ENCODE measurements around the gene IGFBP2.

Gene IGFBP2

DNA sequence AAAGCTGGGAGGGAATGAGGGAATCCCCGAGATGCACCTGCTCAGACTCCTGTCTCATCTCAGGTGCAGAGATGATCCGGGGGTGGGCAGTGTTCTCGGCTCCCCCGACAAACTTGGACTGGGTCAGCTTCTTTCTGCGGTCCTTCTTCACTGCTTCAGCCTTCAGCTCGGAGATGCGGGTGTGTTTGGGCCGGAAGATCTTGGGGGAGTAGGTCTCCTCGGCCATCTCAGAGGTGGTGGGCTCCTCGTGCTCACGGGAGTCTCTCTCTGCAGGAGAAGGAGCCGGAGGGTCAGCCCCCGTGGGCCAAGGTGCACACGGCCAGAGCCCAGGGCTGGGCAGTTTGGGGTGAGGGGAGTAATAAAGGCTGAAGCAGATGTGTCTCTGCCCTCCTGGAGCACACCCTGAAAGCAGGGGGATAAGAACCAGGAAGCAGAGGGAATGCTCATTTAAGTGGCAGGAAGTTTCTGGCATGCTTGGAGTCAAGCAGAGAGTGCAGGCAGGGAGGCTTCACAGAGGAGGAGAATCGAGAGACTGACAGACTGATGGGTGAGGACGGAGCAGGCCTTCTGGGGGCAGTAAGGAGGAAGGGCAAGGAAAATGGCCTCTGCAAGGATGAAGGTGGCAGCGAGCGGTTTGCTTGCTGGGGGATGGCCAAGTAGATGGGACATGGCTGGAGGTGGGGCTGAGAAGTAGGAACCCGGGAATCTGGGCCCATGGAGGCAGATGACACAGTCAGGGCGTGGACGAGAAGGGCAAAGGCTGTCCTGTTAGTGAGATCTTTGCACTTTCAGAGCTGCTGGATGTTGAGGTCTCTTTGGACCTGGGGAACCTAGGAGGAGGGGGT is 45.8 kb downstream of the IGFBP2 start:
- DNase-seq (ENCODE audit: insufficient read length, low spot score) (no peak), FAIRE-seq (no peak)

DNA sequence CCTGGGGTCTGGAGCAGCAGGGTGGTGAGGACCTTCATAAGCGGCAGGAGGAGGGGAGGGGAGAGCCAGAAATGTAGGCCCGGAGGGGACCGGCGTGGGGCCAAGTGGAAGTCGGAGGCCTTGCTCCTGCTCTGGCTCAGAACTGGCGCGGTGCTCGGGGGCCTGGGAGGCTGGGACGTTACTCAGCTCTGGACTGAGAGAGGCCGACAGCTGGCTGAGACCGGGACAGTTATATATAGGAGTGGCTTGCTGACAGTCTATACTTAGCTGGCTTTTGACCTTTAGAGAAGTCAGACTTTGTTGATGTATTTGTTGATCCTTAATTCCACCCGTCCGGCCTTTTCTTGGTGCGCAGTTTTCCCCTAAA is 46.4 kb downstream of the IGFBP2 start:
- FAIRE-seq: no peak
- DNase-seq (ENCODE audit: insufficient read length, low spot score): no peak

DNA sequence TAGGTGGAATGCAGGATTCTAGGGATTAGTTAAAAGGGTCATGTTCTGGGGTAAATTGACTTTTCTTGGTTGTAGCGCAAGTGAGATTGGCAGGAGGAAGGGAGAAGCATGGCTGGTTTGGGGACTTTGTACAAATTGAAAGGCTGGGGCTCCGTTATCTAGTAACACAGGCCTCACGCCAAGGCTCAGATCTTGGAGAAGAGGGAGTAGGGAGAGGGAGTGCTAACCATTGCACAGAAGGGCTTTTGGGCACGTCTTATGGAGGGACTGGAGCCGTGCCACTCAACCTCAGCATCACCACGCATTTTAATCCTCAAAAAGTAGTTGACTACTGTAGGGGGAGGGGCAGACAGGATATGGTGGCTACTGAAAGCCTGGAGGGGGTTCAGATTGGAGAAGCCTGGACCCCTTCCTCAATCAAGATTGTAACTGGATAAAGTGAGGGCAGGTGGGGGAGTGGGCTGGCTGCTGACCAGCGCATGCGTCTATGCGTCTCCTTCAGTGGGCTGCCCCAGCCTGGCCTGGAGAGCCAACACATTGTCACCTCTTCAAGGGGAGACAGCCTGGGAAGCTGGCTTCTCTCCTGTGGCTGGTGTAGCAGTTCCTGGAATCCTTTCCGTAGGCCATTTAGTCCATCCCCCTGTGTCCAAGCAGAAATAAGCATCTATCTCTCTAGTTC is 47.9 kb downstream of the IGFBP2 start:
- FAIRE-seq (no peak), DNase-seq (ENCODE audit: insufficient read length, low spot score) (no peak)

DNA sequence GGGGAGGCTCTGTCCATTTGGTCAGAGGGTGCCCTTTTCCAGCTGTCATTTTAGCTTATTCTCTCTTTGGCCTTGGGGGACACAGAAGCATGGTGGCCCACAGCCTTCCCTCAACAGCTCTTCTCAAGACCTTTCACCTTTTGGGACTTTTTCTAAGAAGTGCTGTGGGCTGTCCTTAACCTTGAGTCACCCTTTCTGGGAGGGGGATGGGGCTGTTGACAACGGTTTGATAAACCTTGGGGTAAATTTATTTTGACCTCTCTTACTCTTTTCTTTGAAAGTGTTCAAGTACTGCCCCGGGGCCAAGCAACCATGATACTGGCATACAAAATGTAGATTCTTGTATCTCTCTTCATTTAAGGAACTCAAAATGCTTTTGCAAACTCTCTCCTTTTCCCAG is 48.5 kb downstream of the IGFBP2 start:
- DNase-seq (ENCODE audit: insufficient read length, low spot score): no peak
- no peak for FAIRE-seq

DNA sequence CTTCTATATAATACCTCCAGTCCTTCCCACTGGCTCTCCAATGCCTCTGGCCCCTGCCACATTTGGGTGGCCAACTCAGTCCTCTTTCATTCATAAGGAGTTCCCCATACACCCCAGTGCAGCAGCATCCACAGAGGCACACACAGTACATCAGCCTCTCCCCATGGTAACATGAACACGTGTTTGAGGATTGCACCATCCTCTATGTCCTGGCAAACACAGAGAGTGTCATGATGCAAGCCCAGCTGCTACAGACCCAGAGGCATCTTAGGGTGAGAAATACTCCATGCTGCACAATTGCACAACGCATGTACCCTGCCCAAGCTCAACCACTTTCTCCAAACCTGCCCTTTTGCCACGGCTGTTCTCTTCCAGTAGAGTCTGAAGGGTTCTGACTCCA is 50.6 kb downstream of the IGFBP2 start:
- DNase-seq (ENCODE audit: insufficient read length, low spot score) (no peak), FAIRE-seq (peak; percentile 44)

DNA sequence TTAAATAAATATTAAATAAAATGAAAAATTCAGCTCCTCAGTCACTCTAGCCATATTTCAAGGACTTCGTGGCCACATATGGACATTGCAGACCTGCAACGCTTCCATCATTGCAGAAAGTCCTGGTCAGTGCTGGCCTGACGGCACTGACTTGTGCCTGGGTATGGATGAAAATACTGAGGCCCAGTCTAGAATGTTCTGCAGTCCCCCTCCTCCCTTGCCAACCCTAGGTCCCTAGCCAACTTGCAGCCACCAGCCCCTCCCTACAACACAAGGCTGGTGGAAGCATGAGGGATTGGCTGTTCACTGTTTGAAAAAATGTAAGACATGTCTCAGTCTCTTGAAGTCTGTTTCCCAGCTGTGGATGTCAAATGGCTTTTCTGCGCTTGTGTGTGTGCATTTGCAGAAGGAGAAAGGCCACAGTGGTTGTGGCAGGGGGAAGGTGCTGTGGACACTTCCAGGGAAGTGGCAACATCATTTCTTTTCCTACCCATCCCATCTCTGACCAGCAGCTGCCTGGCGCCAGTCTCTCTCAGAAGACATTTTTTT is 52.2 kb downstream of the IGFBP2 start:
- no peak for FAIRE-seq
- no peak for DNase-seq (ENCODE audit: insufficient read length, low spot score)

DNA sequence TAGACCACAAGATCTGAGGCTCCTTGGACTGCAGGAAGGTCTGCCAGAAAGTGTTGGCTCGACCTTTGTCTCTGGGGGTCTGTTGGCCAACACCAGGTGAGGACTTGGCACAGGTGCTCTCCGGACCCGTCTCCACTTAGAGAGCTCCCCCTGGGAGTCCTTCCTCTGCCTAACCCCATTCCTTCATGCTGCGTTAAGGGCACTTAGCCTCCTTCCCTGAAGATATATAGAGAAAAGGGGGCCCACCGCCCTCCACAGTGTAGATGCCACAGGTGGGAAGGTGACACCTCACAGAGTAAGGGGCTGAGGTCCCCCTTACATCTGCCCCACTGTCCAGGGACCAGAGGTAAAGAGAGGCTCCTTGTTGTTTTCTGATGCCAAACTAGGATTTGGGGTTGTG is 53.9 kb downstream of the IGFBP2 start:
- no peak for FAIRE-seq
- DNase-seq (ENCODE audit: insufficient read length, low spot score): no peak

DNA sequence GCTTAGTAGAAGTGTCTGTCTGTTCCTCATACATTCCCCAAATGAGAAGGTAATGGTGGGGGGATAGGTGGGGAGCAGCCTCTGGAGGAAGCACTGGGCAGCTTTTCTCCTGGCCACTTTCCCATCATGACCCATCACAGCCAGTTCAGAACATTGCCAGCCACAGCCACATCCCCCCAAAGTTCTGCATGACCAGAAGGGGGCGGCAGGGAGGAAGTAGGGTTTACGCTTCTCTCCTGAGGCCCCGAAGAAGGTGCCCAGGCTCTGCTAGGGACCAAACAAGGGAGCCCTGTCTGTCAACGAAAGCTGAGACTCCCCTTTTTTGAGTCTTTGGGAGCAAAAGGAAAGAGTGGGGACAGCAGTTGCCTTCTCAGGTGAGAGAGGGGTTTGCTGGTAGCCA is 54.4 kb downstream of the IGFBP2 start:
- DNase-seq (ENCODE audit: insufficient read length, low spot score) (no peak), FAIRE-seq (no peak)

DNA sequence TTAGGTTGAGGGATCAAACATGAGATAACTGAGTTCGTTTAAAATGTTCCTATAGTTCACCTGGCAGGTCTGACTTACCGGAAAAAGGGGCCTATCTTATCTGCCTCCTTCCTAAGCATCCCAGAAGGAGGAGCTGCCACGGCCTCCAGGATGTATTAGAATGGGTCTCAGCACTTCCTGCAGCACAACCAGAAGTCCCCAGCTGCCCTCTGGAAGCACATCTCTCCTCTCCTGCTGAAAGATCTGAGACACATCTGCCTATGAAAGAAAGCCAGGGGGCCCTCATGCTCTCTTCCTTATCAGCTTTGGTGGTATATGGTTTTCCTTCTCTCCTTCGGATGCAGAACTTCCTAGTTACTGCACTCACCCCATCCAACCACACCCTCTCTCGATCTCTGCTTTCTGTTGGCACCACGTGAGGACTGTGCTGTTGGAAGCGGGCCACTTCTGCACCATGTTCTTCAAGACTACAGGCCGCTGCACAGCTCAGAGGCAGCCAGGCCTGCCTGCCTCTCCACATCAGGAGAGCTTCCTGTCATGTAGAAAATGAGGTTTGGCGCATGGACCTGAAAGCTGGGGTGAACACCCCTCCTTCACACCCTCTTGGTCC is 55.6 kb downstream of the IGFBP2 start:
- FAIRE-seq (no peak), DNase-seq (ENCODE audit: insufficient read length, low spot score) (no peak)

DNA sequence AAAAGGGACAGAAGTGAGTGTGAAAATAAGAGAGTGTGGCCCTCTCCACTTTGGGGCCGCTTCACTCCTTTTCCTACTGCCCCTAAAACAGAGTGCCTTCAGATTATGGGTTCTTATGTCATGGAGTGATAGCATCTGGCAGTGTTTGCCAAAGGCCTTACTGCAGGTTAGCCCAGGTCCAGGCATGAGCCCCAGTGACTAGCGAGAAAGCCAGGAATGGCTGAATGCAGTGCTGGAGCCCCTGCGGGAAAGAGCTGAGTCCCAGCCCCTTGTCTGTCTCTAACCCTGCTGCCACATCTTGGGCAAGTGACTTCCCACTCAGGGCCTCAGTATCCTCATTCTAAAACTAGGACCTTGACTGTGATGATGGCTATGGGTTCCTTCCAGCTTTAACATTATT is 56.2 kb downstream of the IGFBP2 start:
- FAIRE-seq (no peak), DNase-seq (ENCODE audit: insufficient read length, low spot score) (no peak)

DNA sequence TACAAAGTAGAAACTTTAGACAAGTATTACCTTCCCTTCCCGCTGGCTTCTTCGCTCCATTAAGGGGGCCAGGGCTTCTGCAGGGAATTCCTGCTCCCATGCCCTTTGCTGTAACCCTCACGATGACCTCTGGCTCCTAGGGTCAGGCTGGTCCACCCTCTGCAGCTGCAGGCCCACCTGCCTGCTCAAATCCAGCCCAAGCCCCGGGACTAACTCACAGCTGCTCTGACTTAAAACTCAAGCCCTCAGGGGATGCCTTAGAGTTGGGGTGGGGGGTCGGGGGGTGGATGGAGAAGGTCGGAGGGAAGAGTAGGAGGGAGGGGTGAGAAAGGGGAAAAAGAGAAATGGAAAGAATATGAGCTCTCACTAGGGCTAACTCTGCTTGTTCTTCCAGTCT is 57.2 kb downstream of the IGFBP2 start:
- DNase-seq (ENCODE audit: insufficient read length, low spot score) (no peak), FAIRE-seq (no peak)

DNA sequence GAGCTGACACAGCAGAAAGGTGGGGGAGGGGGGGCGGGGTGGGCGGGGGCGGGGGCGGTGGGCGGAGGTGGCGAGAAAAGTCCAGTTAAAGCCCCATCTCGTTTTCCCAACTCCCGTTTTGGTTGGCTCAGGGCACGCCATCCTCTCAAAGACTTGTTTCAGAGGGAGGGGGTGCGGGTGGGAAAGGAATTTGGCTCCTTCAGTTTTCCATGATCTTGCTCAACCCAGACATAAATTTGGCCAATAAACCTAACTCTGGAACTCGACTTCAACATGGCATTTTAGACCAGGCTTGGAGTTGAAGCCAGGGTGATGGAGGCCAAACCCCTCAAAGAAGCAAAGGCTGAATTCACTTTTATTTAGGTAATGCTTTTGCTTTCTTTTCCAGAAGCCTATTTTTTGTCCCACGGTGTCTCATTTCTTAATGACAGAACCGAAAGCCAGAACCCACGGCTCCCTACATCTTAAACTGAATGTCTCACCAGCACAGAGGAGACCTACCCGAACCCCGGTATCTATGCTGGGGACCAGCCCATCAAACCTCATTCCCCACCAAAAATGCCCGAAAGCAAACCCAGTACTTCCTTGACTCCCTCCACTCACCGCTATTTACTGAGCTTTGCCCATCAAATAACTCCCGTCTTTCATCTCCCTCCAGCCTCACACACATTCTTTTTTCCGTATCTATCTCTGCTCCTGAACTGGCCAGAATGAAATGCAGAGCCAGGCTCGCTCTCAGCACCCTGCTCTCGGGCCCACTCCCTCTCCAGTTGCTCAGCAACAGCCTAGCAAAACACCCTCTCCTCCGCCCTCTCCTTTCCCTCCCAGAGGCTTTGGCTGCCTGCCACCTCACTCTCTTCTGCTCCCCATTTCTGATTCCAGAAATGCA is 57.9 kb downstream of the IGFBP2 start:
- FAIRE-seq (no peak), DNase-seq (ENCODE audit: insufficient read length, low spot score) (no peak)

DNA sequence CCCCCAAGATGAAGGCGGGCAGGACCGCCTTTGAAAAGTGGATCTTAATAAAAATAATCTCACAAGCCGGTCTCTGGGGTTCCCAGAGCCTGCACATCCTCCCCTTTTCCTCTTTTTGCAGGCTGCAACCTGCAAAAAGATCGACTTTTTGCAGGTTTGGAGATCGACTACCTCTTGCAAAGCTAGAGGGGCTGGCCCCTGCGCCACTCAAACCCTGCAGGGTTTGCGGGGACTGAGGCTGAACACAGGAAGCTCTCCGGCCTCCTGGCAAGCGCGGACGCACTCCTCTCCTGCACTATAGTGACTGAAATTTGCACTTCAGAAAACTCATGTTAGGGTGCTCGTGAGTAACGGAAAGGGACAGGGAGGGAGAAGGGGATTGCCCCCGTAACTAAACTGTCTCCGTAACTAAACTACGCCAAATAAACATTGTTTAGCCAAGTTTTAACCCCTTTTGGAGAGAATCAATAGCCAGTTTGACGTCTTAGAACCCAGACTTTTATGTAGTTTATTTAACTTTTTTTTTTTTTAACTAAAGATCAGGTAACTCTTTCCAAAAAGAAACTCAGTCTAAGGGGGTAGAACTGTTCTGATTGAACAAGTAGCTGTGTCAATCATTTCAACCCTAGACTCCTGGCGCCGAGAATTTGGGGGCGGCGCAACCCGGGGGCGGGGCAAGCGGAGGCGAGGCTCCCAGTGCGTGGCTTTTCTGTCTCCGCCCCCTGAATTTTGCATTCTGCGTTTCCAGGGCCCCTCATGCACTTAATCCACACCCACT is 59.6 kb downstream of the IGFBP2 start:
- FAIRE-seq (no peak), DNase-seq (ENCODE audit: insufficient read length, low spot score) (peak; percentile 83)

DNA sequence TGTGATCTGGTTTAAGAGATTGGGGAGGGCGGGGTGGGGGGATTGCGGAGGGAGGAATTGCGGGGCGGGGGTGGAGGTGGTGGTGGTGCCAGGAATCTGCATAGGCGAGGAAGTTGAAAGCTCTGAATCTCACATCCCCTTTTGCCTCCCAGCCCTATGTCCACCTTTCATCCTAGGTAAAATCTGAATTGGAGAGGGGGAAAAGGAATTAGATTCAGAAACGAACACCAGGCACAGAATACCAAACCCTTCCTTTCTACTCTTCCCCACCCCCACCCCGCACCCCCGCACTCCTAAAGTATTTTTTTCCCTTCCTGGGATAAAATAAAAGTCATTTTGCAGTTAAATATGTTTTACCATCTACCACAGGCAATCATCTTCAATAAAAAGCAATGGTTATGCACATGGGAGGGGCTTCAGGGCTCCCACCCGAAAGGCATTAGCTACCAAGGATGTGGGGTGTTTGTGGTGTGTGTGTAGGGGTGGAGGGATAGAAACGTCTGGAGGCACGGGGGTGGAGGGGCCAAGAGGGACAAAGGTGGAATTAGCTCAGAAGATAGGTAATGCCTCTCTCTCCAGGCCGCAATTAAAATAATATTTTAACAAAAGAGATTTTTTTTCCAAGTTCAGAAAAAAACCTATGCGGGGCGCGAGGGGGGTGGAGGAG is 60.3 kb downstream of the IGFBP2 start:
- FAIRE-seq: no peak
- DNase-seq (ENCODE audit: insufficient read length, low spot score): no peak

DNA sequence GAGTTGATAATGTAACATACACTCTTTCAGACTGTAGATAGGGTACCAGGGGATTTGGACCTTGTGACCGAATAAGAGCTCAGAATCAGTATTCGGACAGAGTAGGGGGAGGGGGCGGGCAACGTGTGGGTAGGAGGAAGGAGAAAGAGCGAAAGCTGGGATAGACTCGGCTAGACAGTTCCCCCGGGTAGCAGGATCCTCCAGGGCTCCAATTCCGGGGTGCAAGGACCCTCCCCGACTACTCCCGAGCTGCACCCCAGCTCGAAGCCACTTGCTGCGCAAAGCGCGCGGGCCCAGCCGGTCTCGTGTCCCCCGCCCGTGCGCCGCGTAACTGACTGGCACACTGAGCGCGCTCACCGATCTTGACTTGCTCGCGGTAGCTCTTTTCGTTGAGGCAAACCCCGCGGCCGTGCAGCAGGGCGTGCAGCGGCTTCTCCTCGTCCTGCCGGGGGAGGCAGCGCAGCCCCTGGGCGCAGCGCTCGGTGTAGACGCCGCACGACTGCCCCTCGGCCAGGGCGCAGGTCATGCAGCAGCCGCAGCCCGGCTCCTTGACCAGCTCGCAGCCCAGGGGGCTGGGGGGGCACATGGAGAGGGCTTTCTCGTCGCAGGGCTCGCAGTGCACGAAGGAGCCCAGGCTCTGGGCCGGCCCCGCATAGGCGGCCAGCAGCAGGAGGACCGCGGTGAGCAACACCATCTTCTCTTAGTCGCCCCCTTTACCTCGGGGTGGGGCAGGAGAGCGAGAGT is 61.0 kb downstream of the IGFBP2 start:
- no peak for DNase-seq (ENCODE audit: insufficient read length, low spot score)
- FAIRE-seq: peak; percentile 4

DNA sequence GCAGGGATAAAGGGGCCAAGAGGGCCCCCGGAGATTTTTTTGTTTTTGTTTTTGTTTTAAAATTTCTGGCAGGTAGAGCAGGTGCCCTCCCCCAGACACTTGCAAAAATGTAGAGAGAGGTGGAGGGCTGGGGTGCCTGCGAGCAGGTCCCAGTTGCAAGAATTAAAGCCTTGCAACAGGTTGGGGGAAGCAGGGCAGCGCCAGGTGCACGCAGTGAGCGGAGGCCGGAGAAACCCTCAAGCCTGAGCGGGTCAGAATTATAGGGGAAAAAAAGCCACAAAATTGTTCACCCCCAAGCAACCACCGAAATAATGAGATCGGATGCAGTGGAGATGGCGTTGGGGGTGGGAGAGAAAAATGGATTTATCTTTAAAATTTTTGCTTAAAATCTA is 61.6 kb downstream of the IGFBP2 start:
- no peak for DNase-seq (ENCODE audit: insufficient read length, low spot score)

DNA sequence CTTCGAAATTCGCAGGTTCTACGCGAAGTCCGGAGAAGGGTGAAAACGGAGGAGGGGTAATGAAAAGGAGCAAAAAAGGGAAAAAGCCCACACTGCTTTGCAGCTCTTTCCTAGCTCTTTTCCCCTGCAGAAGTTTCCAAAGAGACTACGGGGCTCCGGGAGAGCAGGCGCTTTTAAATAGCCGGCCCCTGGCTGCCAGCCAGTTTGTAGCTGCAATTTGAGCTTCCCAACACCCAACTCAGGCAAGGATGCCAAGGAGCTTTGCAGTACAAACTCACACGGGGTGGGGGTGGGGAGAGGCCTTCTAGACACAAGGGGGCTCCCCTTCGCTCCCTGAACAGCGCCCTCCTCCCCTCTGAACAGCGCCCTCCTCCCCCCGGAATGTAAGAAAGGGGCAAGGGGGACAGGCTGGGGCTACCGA is 62.2 kb downstream of the IGFBP2 start, which contains the start of gene IGFBP5:
Gene IGFBP5, minus strand, starts transcription at position 149 of the 421 bp plus-strand sequence. CDS start 774 bp downstream, outside the sequence.
- no peak for FAIRE-seq
- peak; percentile 54 for DNase-seq (ENCODE audit: insufficient read length, low spot score)

More for the DNA sequence above, 61.6 kb downstream of the IGFBP2 start:
- FAIRE-seq: no peak

DNA sequence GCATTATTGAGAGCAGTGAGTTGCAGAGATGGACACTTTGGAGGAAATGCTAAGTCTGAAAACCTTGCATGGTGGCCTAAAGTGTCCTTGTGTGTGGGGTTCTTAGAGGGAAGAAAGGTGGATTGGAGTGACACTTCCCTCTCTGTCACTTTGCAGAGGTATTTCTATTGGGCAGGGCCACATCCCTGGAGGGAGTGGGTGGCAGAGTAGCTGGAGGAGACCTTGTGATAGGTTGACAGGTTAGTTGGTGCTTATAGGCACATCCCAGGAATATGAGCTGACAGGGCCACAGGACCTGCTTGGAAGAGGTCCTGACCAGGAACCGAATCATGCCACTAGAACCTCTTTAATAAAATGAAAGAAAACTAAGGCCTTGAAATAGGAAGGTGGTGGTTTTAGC is 63.1 kb downstream of the IGFBP2 start:
- no peak for FAIRE-seq
- DNase-seq (ENCODE audit: insufficient read length, low spot score): no peak

Data from HTR-8/SVneo (cell line).